Measurements from ENCODE around the gene PRKCZ.
"Not testable (repeated sequence)": the region's sequence is repeated elsewhere in the genome, so short reads cannot be mapped to it uniquely, and the experiment has no call there.

PRKCZ gene

GRCh38 chr1:2104621-2105427 is 54.6 kb downstream of the PRKCZ start:
- no peak for DNase-seq

- DNase-seq, result no peak
Measured at GRCh38 chr1:2105781-2106524, 55.7 kb downstream of the PRKCZ start.

GRCh38 chr1:2106659-2107405 is 56.6 kb downstream of the PRKCZ start:
- DNase-seq, result no peak

GRCh38 chr1:2107586-2108212 is 57.5 kb downstream of the PRKCZ start:
- no peak for DNase-seq

GRCh38 chr1:2108213-2108876 is 58.1 kb downstream of the PRKCZ start:
- no peak for DNase-seq

- no peak for DNase-seq
Measured at GRCh38 chr1:2108877-2109580, 58.8 kb downstream of the PRKCZ start.

- no peak for DNase-seq
Measured at GRCh38 chr1:2109581-2110021, 59.4 kb downstream of the PRKCZ start.

- no peak for DNase-seq
Measured at GRCh38 chr1:2110191-2110737, 60.1 kb downstream of the PRKCZ start.

- DNase-seq, result no peak
Measured at GRCh38 chr1:2110738-2111673, 60.8 kb downstream of the PRKCZ start.

GRCh38 chr1:2111674-2112035 is 61.4 kb downstream of the PRKCZ start:
- no peak for DNase-seq

- DNase-seq, result no peak
Measured at GRCh38 chr1:2112280-2112701, 62.1 kb downstream of the PRKCZ start.

GRCh38 chr1:2113620-2114135 is 63.5 kb downstream of the PRKCZ start:
- no peak for DNase-seq

GRCh38 chr1:2114635-2115007 is 64.4 kb downstream of the PRKCZ start:
- not testable (repeated sequence) for DNase-seq

GRCh38 chr1:2115008-2115641 is 64.9 kb downstream of the PRKCZ start:
- DNase-seq, result no peak

GRCh38 chr1:2115702-2116341 is 65.6 kb downstream of the PRKCZ start:
- no peak for DNase-seq

GRCh38 chr1:2119886-2120285 is 69.7 kb downstream of the PRKCZ start:
- no peak for DNase-seq

GRCh38 chr1:2121101-2121691 is 71.0 kb downstream of the PRKCZ start:
- no peak for DNase-seq

- not testable (repeated sequence) for DNase-seq
Measured at GRCh38 chr1:2121794-2122193, 71.6 kb downstream of the PRKCZ start.

Measured in NCI-H774 (cell line).